ACHN (cell line): Measurements from ENCODE around the gene S100A4.
"Not testable (repeated sequence)": the region's sequence is repeated elsewhere in the genome, so short reads cannot be mapped to it uniquely, and the experiment has no call there.

ENCODE experiments used
- DNase-seq: peaks from one replicate; pipeline ENCODE4 v3.0.0-alpha.2; 2015
- in situ Hi-C: cut with HindIII; loops from 2 replicates; pipeline ENCODE4 v1.10.0; 2017; ENCODE audit warnings: low sequenced_read_pairs, low pct_ligation_motif_present, low pct_unique_long_range_greater_than_20kb

Gene S100A4

GRCh38 chr1:153569465-153569864, 23.9 kb upstream of the S100A4 start:
- in situ Hi-C loops, result no loop called here
- no peak for DNase-seq

- peak; percentile 93 for DNase-seq
- in situ Hi-C loops, result no loop called here
These were observed 22.9 kb upstream of the S100A4 start for GRCh38 chr1:153568367-153569099.

- in situ Hi-C loops, result no loop called here
- DNase-seq, result peak; percentile 72
These were observed 22.2 kb upstream of the S100A4 start for GRCh38 chr1:153567621-153568366.

GRCh38 chr1:153566414-153567371, 21.1 kb upstream of the S100A4 start:
- peak; percentile 99 for DNase-seq
- in situ Hi-C loops, result no loop called here

GRCh38 chr1:153565529-153566374, 20.1 kb upstream of the S100A4 start, which contains the start of gene S100A2:
S100A2 (minus strand) TSS chr1:153565844; CDS start chr1:153563877, 1,967 bp downstream.
- in situ Hi-C loops, result no loop called here
- DNase-seq, result peak; percentile 98

GRCh38 chr1:153563991-153564390, 18.4 kb upstream of the S100A4 start:
- in situ Hi-C loops, result no loop called here
- DNase-seq, result no peak

- DNase-seq, result no peak
- in situ Hi-C loops, result no loop called here
These were observed 17.9 kb upstream of the S100A4 start for GRCh38 chr1:153563483-153563901.

- in situ Hi-C loops, result not testable (repeated sequence)
These were observed 16.4 kb upstream of the S100A4 start for GRCh38 chr1:153562021-153562420.

GRCh38 chr1:153561466-153561985, 15.9 kb upstream of the S100A4 start:
- no peak for DNase-seq
- in situ Hi-C loops, result no loop called here

More at GRCh38 chr1:153562021-153562420, 16.4 kb upstream of the S100A4 start:
- not testable (repeated sequence) for DNase-seq

GRCh38 chr1:153560771-153561465, 15.3 kb upstream of the S100A4 start:
- DNase-seq, result no peak
- in situ Hi-C loops, result no loop called here

- in situ Hi-C loops, result no loop called here
These were observed 14.6 kb upstream of the S100A4 start for GRCh38 chr1:153560241-153560640.

GRCh38 chr1:153557877-153558276, 12.3 kb upstream of the S100A4 start:
- in situ Hi-C loops, result no loop called here

More at GRCh38 chr1:153560241-153560640, 14.6 kb upstream of the S100A4 start:
- DNase-seq, result no peak

GRCh38 chr1:153556348-153556747, 10.7 kb upstream of the S100A4 start:
- in situ Hi-C loops, result no loop called here
- DNase-seq, result no peak

More at GRCh38 chr1:153557877-153558276, 12.3 kb upstream of the S100A4 start:
- DNase-seq, result no peak

GRCh38 chr1:153553830-153554541, 8.4 kb upstream of the S100A4 start:
- DNase-seq, result no peak
- in situ Hi-C loops, result no loop called here

- DNase-seq, result no peak
- in situ Hi-C loops, result no loop called here
These were observed 7.5 kb upstream of the S100A4 start for GRCh38 chr1:153553096-153553495.

GRCh38 chr1:153552335-153552734, 6.7 kb upstream of the S100A4 start:
- peak; percentile 34 for DNase-seq
- in situ Hi-C loops, result no loop called here
